ENCODE measurements around the gene GALNT12. TPM values are rescaled to one million over a fixed set of nuclear protein-coding genes. Genes with fewer than 3 reads are reported as not detected.

The GALNT12 gene
- total RNA-seq, 1 donor from 2014 or later = 1.7 TPM

GRCh38 chr9:98781588-98782383, 25.7 kb upstream of the GALNT12 start:
- Mint-ChIP-seq H3K27me3 (ENCODE audit: low read depth, unreplicated experiment) (no peaks in the 10 kb centered on the region), H3K36me3 (ENCODE audit: low read depth, unreplicated experiment) (peaks cover 13% of the 10 kb centered on the region), H3K9me3 (ENCODE audit: unreplicated experiment) (no peaks in the 10 kb centered on the region), H3K4me3 (ENCODE audit: unreplicated experiment) (no peak overlapping the region), H3K4me1 (ENCODE audit: low read depth, unreplicated experiment) (peaks cover 8% of the 10 kb centered on the region), H3K27ac (ENCODE audit: unreplicated experiment) (peak overlapping the region; percentile 7)
- H3K4me1 ChIP-seq (ENCODE audit: insufficient read depth, low read length) = no peaks in the 10 kb centered on the region
- H2AFZ ChIP-seq (ENCODE audit: low read depth, low read length) = no peak overlapping the region
- TF ChIP-seq EZH2 (IDR thresholded peaks at IDR 0.05; ENCODE audit: insufficient read depth, low read length) (no peak), CTCF (IDR thresholded peaks at IDR 0.05; ENCODE audit: insufficient read depth, low read depth, low read length) (no peak)
- H3K79me2 ChIP-seq (ENCODE audit: insufficient read depth, low read length) = no peaks in the 10 kb centered on the region
- no peaks in the 10 kb centered on the region for H3K9me3 ChIP-seq (ENCODE audit: insufficient read depth, low read depth, low read length)
- H3K27me3 ChIP-seq (ENCODE audit: insufficient read depth, low read length) = no peaks in the 10 kb centered on the region
- H3K4me2 ChIP-seq (ENCODE audit: low read length) = no peak overlapping the region
- H3K9ac ChIP-seq (ENCODE audit: low read length) = no peak overlapping the region
- DNase-seq (ENCODE audit: low read depth) = no peak
- H3K27ac ChIP-seq (ENCODE audit: low read depth, low read length) = no peak overlapping the region
- H3K4me3 ChIP-seq (ENCODE audit: insufficient read depth, low read depth, low read length) = no peak overlapping the region
- peaks cover 6% of the 10 kb centered on the region for H4K20me1 ChIP-seq (ENCODE audit: insufficient read depth, low read length)
- no peak for FAIRE-seq
- H3K36me3 ChIP-seq (ENCODE audit: insufficient read depth, low read length) = peaks cover 3% of the 10 kb centered on the region

- peaks cover 15% of the 10 kb centered on the region for H3K36me3 Mint-ChIP-seq (ENCODE audit: low read depth, unreplicated experiment)
- FAIRE-seq (no peak), DNase-seq (ENCODE audit: low read depth) (no peak)
Observed at GRCh38 chr9:98783518-98784226, 23.8 kb upstream of the GALNT12 start.

More at GRCh38 chr9:98783518-98784226, 23.8 kb upstream of the GALNT12 start:
- peaks cover 6% of the 10 kb centered on the region for H4K20me1 ChIP-seq (ENCODE audit: insufficient read depth, low read length)
- H3K27me3 ChIP-seq (ENCODE audit: insufficient read depth, low read length) = no peaks in the 10 kb centered on the region
- no peaks in the 10 kb centered on the region for H3K4me1 ChIP-seq (ENCODE audit: insufficient read depth, low read length)
- no peak overlapping the region for H3K4me3 Mint-ChIP-seq (ENCODE audit: unreplicated experiment)
- no peak overlapping the region for H2AFZ ChIP-seq (ENCODE audit: low read depth, low read length)
- TF ChIP-seq CTCF (IDR thresholded peaks at IDR 0.05; ENCODE audit: insufficient read depth, low read depth, low read length) = no peak
- no peak for TF ChIP-seq EZH2 (IDR thresholded peaks at IDR 0.05; ENCODE audit: insufficient read depth, low read length)
- H3K79me2 ChIP-seq (ENCODE audit: insufficient read depth, low read length) = no peaks in the 10 kb centered on the region
- H3K9me3 ChIP-seq (ENCODE audit: insufficient read depth, low read depth, low read length) = no peaks in the 10 kb centered on the region
- H3K27ac ChIP-seq (ENCODE audit: low read depth, low read length) = no peak overlapping the region
- peaks cover 5% of the 10 kb centered on the region for H3K4me1 Mint-ChIP-seq (ENCODE audit: low read depth, unreplicated experiment)
- no peak overlapping the region for H3K27ac Mint-ChIP-seq (ENCODE audit: unreplicated experiment)
- peaks cover 3% of the 10 kb centered on the region for H3K36me3 ChIP-seq (ENCODE audit: insufficient read depth, low read length)
- no peaks in the 10 kb centered on the region for H3K27me3 Mint-ChIP-seq (ENCODE audit: low read depth, unreplicated experiment)
- H3K9me3 Mint-ChIP-seq (ENCODE audit: unreplicated experiment) = no peaks in the 10 kb centered on the region
- H3K4me2 ChIP-seq (ENCODE audit: low read length) = no peak overlapping the region
- H3K4me3 ChIP-seq (ENCODE audit: insufficient read depth, low read depth, low read length) = no peak overlapping the region
- H3K9ac ChIP-seq (ENCODE audit: low read length) = no peak overlapping the region
